ENCODE measurements around the gene CDC42SE1. TPM values are rescaled to one million over a fixed set of nuclear protein-coding genes. Genes with fewer than 3 reads are reported as not detected.

The CDC42SE1 gene
- total and polyA plus RNA-seq, 7 donors: 35.4 to 82.8 (median 48.7) TPM

DNA sequence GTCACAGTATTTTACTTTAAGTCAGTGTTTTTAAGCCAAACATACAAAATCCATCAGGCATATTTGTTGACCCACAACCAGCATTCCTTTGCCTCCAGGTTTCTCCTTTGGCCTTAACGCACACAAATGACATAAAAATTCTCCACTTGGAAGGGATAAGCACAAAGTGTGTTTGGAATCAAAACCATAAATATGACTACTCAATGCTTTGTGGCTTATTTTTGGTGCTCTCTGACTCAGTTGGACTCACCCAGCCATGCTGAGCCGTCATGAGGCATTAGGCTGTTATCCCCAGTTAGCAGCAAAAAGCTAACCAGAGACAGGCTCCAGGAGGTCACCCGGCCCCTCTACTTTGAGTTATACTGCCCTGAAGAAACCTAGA, 50.2 kb downstream of the CDC42SE1 start:
- H3K9me3 ChIP-seq: no peaks in the 10 kb centered on the region
- peak overlapping the region; percentile 70 to 84 (median 82) for H3K4me3 ChIP-seq
- TF ChIP-seq POLR2A (IDR thresholded peaks at IDR 0.05) (no peak), EP300 (IDR thresholded peaks at IDR 0.05) (no peak), POLR2AphosphoS5 (IDR thresholded peaks at IDR 0.05) (no peak)
- TF ChIP-seq, protein P1, sequence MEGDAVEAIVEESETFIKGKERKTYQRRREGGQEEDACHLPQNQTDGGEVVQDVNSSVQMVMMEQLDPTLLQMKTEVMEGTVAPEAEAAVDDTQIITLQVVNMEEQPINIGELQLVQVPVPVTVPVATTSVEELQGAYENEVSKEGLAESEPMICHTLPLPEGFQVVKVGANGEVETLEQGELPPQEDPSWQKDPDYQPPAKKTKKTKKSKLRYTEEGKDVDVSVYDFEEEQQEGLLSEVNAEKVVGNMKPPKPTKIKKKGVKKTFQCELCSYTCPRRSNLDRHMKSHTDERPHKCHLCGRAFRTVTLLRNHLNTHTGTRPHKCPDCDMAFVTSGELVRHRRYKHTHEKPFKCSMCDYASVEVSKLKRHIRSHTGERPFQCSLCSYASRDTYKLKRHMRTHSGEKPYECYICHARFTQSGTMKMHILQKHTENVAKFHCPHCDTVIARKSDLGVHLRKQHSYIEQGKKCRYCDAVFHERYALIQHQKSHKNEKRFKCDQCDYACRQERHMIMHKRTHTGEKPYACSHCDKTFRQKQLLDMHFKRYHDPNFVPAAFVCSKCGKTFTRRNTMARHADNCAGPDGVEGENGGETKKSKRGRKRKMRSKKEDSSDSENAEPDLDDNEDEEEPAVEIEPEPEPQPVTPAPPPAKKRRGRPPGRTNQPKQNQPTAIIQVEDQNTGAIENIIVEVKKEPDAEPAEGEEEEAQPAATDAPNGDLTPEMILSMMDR (IDR thresholded peaks at IDR 0.05): no peak
- DNase-seq: no peak
- H3K27ac ChIP-seq: peak overlapping the region; percentile 85 to 93 (median 88)
- WGBS, 2 donors: 24 to 61% methylated on average over 3 of the region's 3 CpGs
- H3K27me3 ChIP-seq: no peaks in the 10 kb centered on the region
- H3K36me3 ChIP-seq: no peaks in the 10 kb centered on the region
- H3K4me1 ChIP-seq: peaks cover 0 to 73% (median 58%) of the 10 kb centered on the region in 4 donors
- intact Hi-C loops (cut with DNase I): no loop called here

DNA sequence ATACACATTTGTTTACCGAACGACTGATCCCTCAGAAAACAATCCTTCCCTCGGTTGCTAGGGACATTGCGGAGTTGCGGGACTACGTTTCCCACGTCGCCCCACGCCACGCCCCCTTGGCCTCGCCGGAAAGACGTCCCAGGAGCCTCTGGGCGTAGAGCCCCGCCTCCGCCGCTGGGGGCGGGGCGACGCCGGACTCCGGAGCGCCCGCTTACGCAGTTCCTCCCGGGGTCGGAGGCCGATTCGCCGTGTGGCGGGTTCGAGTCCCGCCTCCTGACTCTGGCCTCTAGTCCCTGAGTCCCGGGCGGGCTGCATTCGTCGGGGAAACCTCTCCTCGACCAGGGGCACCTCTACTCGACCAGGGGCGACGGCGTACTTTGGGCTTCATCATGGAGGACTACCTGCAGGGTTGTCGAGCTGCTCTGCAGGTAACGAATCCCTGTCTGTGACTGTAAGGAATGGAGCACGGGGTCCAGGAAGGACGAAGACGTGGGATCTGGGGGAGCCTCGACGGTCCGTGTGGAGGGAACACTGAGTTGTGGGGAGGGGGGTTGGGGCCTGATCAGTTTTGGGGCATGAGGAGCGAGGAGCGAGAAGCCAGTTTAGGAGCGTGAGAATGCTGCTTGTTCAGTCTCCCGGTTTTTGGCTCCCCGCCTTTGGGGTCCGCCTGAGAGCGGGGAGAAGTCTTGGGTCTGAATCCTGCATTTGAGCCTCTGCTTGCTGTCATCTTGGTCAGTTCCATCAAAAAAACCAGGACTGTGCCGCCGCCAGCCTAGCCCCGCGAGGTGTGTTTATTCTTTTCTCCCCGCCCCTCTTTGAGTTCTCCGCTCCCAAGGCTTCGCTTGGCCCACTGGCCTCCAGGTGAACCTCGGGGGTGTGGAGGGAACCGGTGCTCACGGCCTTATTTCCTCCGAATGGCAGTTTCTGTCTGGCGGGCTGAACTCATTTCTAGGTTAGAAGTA, 50.9 kb downstream of the CDC42SE1 start, which contains the start of gene PRUNE1:
PRUNE1 (plus strand) TSS at position 206 of the 962 bp plus-strand sequence; CDS start at position 390, 184 bp downstream.
- Histone ChIP-seq H3K36me3 (no peaks in the 10 kb centered on the region), H3K4me1 (peaks cover 0 to 73% (median 58%) of the 10 kb centered on the region in 4 donors)

DNA sequence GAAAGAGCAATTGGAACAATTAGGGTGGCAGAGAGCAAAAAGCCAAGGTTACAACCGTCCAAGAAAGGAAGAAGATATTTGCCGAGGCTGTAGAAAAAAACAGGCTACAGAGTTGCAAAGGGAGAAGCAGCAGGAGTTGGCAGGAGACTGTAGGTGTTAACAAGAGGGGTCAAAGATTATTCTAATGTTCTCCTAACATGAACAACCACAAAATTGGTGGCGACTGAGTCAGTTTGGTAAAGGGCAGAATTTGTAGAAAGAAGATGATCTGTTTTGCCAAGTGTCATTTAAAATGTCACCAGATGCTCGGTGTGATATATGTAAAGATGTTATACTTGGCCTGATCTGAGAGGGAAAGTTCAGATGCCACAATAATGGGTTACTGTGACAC, 51.6 kb downstream of the CDC42SE1 start:
- peak overlapping the region; percentile 70 to 84 (median 82) for H3K4me3 ChIP-seq
- intact Hi-C loops (cut with DNase I): no loop called here
- H3K27me3 ChIP-seq: no peaks in the 10 kb centered on the region
- no peaks in the 10 kb centered on the region for H3K36me3 ChIP-seq
- WGBS, 2 donors: 5 to 22% methylated on average over 4 of the region's 4 CpGs
- no peak for DNase-seq
- TF ChIP-seq, protein P1 (IDR thresholded peaks at IDR 0.05): no peak
- TF ChIP-seq POLR2AphosphoS5 (IDR thresholded peaks at IDR 0.05) (no peak), POLR2A (IDR thresholded peaks at IDR 0.05) (no peak), EP300 (IDR thresholded peaks at IDR 0.05) (no peak)
- H3K9me3 ChIP-seq: no peaks in the 10 kb centered on the region
- peaks cover 0 to 73% (median 58%) of the 10 kb centered on the region in 4 donors for H3K4me1 ChIP-seq
- peak overlapping the region; percentile 85 to 93 (median 88) for H3K27ac ChIP-seq

More for the DNA sequence above, 50.9 kb downstream of the CDC42SE1 start, which contains the start of gene PRUNE1:
- intact Hi-C loops (cut with DNase I): no loop called here
- TF ChIP-seq POLR2AphosphoS5 (IDR thresholded peaks at IDR 0.05) (peak; percentile 74 to 87 (median 84)), POLR2A (IDR thresholded peaks at IDR 0.05) (peak; percentile 17 to 37), EP300 (IDR thresholded peaks at IDR 0.05) (peak in 1 of 4 donors; percentile 48)
- TF ChIP-seq, protein P1 (IDR thresholded peaks at IDR 0.05): no peak
- 0 to 1% methylated on average over 69 of the region's 69 CpGs for WGBS, 2 donors
- DNase-seq: peak; percentile 98
- Histone ChIP-seq H3K9me3 (no peaks in the 10 kb centered on the region), H3K4me3 (peak within 1 kb of the TSS; percentile 70 to 84 (median 82)), H3K27ac (peak within 1 kb of the TSS; percentile 85 to 93 (median 88)), H3K27me3 (no peaks in the 10 kb centered on the region)

DNA sequence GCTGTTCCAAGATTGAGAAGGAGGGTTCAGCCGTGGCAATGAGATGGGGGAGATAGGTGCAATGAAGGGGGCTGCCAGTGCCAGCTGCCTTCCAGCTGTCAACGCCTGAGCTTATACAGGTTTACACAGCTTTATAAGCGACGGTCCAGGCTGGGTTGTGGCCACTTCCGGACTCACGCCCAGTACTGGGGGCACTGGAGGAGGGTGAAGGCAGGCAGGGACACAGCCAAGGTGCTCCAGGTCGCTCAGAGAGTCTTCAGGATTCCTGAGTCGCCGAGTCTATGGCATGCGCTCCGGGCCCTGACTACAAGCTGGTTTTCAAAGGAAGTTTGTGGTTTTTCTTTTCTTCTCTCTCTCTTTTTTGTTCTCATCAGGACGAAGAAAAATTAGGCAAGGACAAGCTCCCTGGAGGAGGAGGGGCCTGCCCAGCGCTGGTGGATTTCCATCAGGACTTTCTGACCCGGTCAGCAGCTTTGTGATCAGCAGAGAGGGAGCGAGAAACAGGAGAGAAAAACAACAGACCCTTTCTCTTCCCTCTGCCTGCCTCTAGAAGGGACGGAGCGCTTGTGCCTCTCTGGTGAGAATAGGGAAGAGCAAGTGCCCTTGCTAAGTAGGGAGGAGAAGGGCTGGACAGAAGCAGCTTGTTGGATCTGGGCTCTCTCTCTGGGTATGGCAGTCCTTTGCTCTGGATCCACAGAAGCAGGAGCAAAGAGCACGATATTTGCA, 52.9 kb downstream of the CDC42SE1 start, which contains the start of gene MINDY1:
MINDY1 (minus strand) TSS at position 576 of the 726 bp plus-strand sequence. CDS start 4,285 bp downstream, outside the sequence.
- DNase-seq: peak; percentile 90
- Histone ChIP-seq H3K9me3 (no peaks in the 10 kb centered on the region), H3K36me3 (peaks cover 0 to 9% (median 4%) of the 10 kb centered on the region in 4 donors), H3K27me3 (no peaks in the 10 kb centered on the region), H3K4me3 (peak within 1 kb of the TSS; percentile 56 to 73 (median 66)), H3K4me1 (peaks cover 0 to 75% (median 60%) of the 10 kb centered on the region in 4 donors), H3K27ac (peak within 1 kb of the TSS; percentile 85 to 93 (median 88))
- 2% methylated on average over 18 of the region's 18 CpGs for WGBS, 2 donors
- peak; percentile 69 to 74 for TF ChIP-seq POLR2A (IDR thresholded peaks at IDR 0.05)
- no peak for TF ChIP-seq EP300 (IDR thresholded peaks at IDR 0.05)
- TF ChIP-seq POLR2AphosphoS5 (IDR thresholded peaks at IDR 0.05): peak; percentile 85 to 91 (median 90)
- TF ChIP-seq, protein P1 (IDR thresholded peaks at IDR 0.05): peak; percentile 34 to 62 (median 56)
- intact Hi-C loops (cut with DNase I): loop anchor here (1.0 kb wide), 1 partner anchor 31 kb away; no protein-coding TSS in a partner anchor

All from sigmoid colon (tissue), 7 donors.